ELR (cell line): Measurements from ENCODE around the gene SCIMP.
"Not testable (repeated sequence)": the region's sequence is repeated elsewhere in the genome, so short reads cannot be mapped to it uniquely, and the experiment has no call there.

Source experiments
- DNase-seq: peaks from one replicate; pipeline ENCODE4 v3.0.0-alpha.2; 2015; ENCODE audit warnings: low read depth

Gene SCIMP

GRCh38 chr17:5234645-5235576 lies at the start of gene SCIMP:
SCIMP (minus strand) TSS chr17:5234860; CDS start chr17:5234755, 105 bp downstream.
- no peak for DNase-seq

- DNase-seq: peak; percentile 14
Measured at GRCh38 chr17:5283571-5284315, 49.1 kb upstream of the SCIMP start.

GRCh38 chr17:5282642-5283217 lies 48.1 kb upstream of the SCIMP start:
- peak; percentile 46 for DNase-seq

GRCh38 chr17:5281814-5282641 lies 47.4 kb upstream of the SCIMP start, which contains the start of gene RABEP1:
RABEP1 (plus strand) TSS chr17:5282284; CDS start chr17:5282487, 203 bp downstream.
- peak; percentile 92 for DNase-seq

DNA sequence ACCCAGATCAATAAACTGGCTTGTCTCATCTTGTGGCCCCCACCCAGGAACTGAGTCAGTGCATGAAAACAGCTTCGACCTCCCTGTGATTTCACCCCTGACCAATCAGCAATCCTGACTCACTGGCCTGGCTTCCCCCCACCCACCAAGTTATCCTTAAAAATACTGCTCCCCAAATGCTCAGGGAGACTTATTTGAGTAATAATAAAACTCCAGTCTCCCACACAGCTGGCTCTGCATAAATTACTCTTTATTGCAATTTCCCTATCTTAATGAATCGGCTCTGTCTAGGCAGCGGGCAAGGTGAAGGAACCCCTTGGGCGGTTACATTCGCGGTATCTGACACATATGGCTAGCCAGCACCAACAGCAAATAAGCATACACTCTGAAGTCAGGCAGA lies 37.7 kb upstream of the SCIMP start:
- peak; percentile 41 for DNase-seq

- DNase-seq: no peak
Measured at GRCh38 chr17:5269241-5269960, 34.7 kb upstream of the SCIMP start.

- DNase-seq: no peak
Measured at GRCh38 chr17:5264893-5265292, 30.2 kb upstream of the SCIMP start.

GRCh38 chr17:5263441-5263840 lies 28.8 kb upstream of the SCIMP start:
- DNase-seq: no peak

DNA sequence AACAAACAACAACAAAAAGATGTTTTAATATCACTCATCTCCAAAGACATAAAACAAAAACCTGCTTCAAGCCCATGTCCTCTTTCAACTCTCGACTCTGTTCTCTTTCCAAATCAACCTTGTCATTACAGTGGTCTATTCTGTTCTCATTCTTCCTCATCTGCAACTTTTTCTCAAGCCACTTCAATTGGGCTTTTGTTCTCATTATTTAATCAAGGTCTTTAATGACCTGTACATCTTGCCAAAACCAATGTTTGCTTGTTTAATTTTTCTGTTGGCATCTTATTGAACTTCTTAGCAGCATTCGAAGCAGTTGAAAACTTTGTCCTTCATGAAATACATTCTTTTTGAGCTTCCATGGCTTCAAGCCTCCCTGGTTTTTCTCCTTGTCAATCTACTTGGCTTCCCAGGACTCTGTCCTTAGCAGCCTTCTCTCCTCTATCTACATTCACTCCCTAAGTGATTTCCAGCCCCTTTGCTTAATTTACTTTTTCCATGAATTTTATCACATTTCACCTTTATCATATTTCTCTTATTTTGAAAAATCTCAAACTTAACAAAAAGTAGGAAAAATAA lies 27.8 kb upstream of the SCIMP start:
- no peak for DNase-seq

- DNase-seq: peak; percentile 34
Measured at GRCh38 chr17:5260542-5260941, 25.9 kb upstream of the SCIMP start.

DNA sequence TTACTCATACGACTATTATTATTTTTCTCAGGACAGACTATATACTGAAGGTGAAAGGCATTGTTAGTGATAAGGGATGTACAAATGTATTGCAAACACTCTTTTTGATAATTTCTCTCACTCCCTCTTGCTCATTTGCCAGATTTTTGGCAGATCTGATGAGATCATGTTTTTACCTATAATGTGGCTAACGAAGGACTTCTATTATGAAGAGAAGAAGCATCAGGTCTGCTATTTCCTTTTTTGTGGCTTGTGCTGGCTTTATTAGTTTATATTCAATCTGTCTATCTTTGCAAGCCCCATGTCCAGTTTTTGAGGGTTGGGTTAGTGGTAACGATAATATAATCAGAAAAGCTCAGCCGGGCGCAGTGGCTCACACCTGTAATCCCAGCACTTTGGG lies 22.5 kb upstream of the SCIMP start:
- DNase-seq: no peak

DNA sequence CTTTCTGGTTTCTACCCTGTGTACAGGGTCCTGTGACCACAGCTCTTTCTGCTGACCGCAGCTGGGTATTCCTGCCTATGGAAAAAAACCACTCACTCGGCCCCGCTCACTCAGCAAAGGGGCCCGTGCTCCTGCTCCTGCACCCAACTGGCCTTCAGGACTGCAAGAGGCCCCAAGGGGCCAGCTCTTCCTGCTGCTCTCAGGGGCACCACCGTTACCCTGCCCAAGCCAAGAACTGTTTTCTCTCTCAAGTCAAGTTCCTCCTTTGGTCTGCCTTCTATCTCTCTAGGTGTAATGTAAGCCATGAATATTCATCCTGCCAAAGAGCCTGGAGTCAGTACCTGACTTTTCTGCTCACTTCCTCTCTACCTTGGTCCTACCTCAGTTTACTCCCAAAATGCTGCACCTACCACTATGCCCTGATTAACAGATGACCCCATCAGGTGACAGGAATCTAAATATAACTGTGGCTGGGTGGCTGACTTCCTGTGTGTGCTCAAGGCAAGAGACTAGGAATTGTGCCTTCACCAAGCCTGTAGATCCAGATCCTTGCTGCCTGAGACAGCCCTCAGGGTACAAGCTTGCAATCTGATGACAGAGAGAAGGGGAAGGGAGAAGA lies 20.4 kb upstream of the SCIMP start:
- no peak for DNase-seq

- DNase-seq: no peak
Measured at GRCh38 chr17:5254414-5254813, 19.8 kb upstream of the SCIMP start.

GRCh38 chr17:5249615-5250014 lies 15.0 kb upstream of the SCIMP start:
- peak; percentile 79 for DNase-seq

- DNase-seq: no peak
Measured at GRCh38 chr17:5248821-5249479, 14.3 kb upstream of the SCIMP start.

DNA sequence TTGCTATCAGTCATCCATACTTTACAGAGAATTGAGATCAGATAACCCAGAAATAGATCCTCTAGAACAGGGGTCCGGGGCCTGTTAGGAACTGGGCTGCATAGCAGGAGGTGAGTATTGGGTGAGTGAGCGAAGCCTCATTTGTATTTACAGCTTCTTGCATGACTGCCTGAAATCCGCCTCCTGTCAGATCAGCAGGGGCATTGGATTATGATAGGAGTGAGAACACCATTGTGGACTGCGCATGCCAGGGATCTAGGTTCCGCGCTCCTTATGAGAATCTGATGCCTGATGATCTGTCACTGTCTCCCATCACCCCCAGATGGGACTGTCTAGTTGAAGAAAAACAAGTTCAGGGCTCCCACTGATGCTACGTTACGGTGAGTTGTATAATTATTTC lies 13.0 kb upstream of the SCIMP start:
- DNase-seq: no peak

GRCh38 chr17:5241861-5242671 lies 7.4 kb upstream of the SCIMP start:
- DNase-seq: no peak

DNA sequence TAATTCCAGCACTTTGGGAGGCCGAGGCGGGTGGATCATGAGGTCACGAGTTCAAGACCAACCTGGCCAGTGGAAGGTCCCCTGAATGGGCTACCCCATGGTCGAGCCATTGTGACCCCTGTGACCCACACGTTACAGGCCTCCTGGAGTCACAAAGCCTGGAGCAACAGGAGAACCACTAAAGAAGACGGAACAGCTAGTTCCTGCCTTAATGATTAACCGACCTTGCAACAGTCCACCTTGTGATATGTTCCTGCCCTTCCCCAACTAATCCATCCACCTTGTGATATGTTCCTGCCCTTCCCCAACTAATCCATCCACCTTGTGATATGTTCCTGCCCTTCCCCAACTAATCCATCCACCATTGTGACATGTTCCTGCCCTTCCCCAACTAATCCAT lies 5.1 kb upstream of the SCIMP start:
- DNase-seq: not testable (repeated sequence)

DNA sequence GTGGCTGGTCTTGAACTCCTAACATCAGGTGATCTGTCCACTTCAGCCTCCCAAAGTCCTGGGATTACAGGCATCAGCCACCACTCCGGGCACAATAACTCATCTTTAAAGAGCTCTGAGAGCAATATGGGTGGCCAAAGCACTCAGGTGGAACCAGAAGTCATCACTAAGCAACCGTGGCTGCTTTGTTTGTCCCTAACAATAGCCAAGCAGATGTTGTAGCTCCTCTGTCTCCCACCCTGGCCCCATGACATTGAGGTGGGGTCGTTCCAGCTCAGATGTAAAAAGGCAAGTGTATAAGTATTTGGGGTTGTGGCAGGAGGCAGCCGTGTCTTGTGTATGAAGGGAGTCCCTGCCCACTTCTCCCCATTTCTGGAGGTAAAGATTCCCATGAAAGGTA lies 3.7 kb upstream of the SCIMP start:
- DNase-seq: no peak
